ENCODE data around the gene AGBL4.

Gene AGBL4

GRCh38 chr1:48859456-48859855 is 1164.3 kb downstream of the AGBL4 start:
- TF ChIP-seq SPI1 (IDR thresholded peaks at IDR 0.05; ENCODE audit: low read depth, low read length) (no peak), PAX5 (IDR thresholded peaks at IDR 0.05; ENCODE audit: insufficient read depth, low read length, severe bottlenecking) (no peak), POLR2A (IDR thresholded peaks at IDR 0.05; ENCODE audit: low read depth, low read length) (no peak), POLR2AphosphoS5 (IDR thresholded peaks at IDR 0.05; ENCODE audit: low read depth, low read length) (no peak), TAF1 (IDR thresholded peaks at IDR 0.05; ENCODE audit: low read depth, low read length) (no peak), POU2F2 (IDR thresholded peaks at IDR 0.05; ENCODE audit: low read depth, low read length) (no peak)
- no peak for DNase-seq (ENCODE audit: insufficient read length, low spot score)
- no peak for FAIRE-seq

GRCh38 chr1:48858200-48858920 is 1165.4 kb downstream of the AGBL4 start:
- FAIRE-seq (no peak), DNase-seq (ENCODE audit: insufficient read length, low spot score) (no peak)
- no peak for TF ChIP-seq POU2F2 (IDR thresholded peaks at IDR 0.05; ENCODE audit: low read depth, low read length)
- TF ChIP-seq POLR2A (IDR thresholded peaks at IDR 0.05; ENCODE audit: low read depth, low read length): no peak
- TF ChIP-seq PAX5 (IDR thresholded peaks at IDR 0.05; ENCODE audit: insufficient read depth, low read length, severe bottlenecking): no peak
- TF ChIP-seq TAF1 (IDR thresholded peaks at IDR 0.05; ENCODE audit: low read depth, low read length): no peak
- no peak for TF ChIP-seq SPI1 (IDR thresholded peaks at IDR 0.05; ENCODE audit: low read depth, low read length)
- no peak for TF ChIP-seq POLR2AphosphoS5 (IDR thresholded peaks at IDR 0.05; ENCODE audit: low read depth, low read length)

GRCh38 chr1:48853006-48853405 is 1170.7 kb downstream of the AGBL4 start:
- TF ChIP-seq TAF1 (IDR thresholded peaks at IDR 0.05; ENCODE audit: low read depth, low read length) (no peak), SPI1 (IDR thresholded peaks at IDR 0.05; ENCODE audit: low read depth, low read length) (no peak), POLR2A (IDR thresholded peaks at IDR 0.05; ENCODE audit: low read depth, low read length) (no peak), POU2F2 (IDR thresholded peaks at IDR 0.05; ENCODE audit: low read depth, low read length) (no peak), PAX5 (IDR thresholded peaks at IDR 0.05; ENCODE audit: insufficient read depth, low read length, severe bottlenecking) (no peak), POLR2AphosphoS5 (IDR thresholded peaks at IDR 0.05; ENCODE audit: low read depth, low read length) (no peak)
- FAIRE-seq: no peak

GRCh38 chr1:48851638-48852037 is 1172.1 kb downstream of the AGBL4 start:
- FAIRE-seq (no peak), DNase-seq (ENCODE audit: insufficient read length, low spot score) (no peak)
- TF ChIP-seq TAF1 (IDR thresholded peaks at IDR 0.05; ENCODE audit: low read depth, low read length) (no peak), SPI1 (IDR thresholded peaks at IDR 0.05; ENCODE audit: low read depth, low read length) (no peak), POLR2A (IDR thresholded peaks at IDR 0.05; ENCODE audit: low read depth, low read length) (no peak), PAX5 (IDR thresholded peaks at IDR 0.05; ENCODE audit: insufficient read depth, low read length, severe bottlenecking) (no peak), POLR2AphosphoS5 (IDR thresholded peaks at IDR 0.05; ENCODE audit: low read depth, low read length) (no peak), POU2F2 (IDR thresholded peaks at IDR 0.05; ENCODE audit: low read depth, low read length) (no peak)

More at GRCh38 chr1:48853006-48853405, 1170.7 kb downstream of the AGBL4 start:
- no peak for DNase-seq (ENCODE audit: insufficient read length, low spot score)

- TF ChIP-seq POLR2AphosphoS5 (IDR thresholded peaks at IDR 0.05; ENCODE audit: low read depth, low read length) (no peak), POLR2A (IDR thresholded peaks at IDR 0.05; ENCODE audit: low read depth, low read length) (no peak), PAX5 (IDR thresholded peaks at IDR 0.05; ENCODE audit: insufficient read depth, low read length, severe bottlenecking) (no peak), POU2F2 (IDR thresholded peaks at IDR 0.05; ENCODE audit: low read depth, low read length) (no peak), SPI1 (IDR thresholded peaks at IDR 0.05; ENCODE audit: low read depth, low read length) (no peak), TAF1 (IDR thresholded peaks at IDR 0.05; ENCODE audit: low read depth, low read length) (no peak)
- DNase-seq (ENCODE audit: insufficient read length, low spot score) (no peak), FAIRE-seq (no peak)
These were observed 1175.7 kb downstream of the AGBL4 start for GRCh38 chr1:48848035-48848434.

- FAIRE-seq (no peak), DNase-seq (ENCODE audit: insufficient read length, low spot score) (no peak)
- TF ChIP-seq POU2F2 (IDR thresholded peaks at IDR 0.05; ENCODE audit: low read depth, low read length): no peak
- no peak for TF ChIP-seq POLR2A (IDR thresholded peaks at IDR 0.05; ENCODE audit: low read depth, low read length)
- TF ChIP-seq SPI1 (IDR thresholded peaks at IDR 0.05; ENCODE audit: low read depth, low read length): no peak
- no peak for TF ChIP-seq PAX5 (IDR thresholded peaks at IDR 0.05; ENCODE audit: insufficient read depth, low read length, severe bottlenecking)
- TF ChIP-seq TAF1 (IDR thresholded peaks at IDR 0.05; ENCODE audit: low read depth, low read length): no peak
- no peak for TF ChIP-seq POLR2AphosphoS5 (IDR thresholded peaks at IDR 0.05; ENCODE audit: low read depth, low read length)
These were observed 1177.3 kb downstream of the AGBL4 start for GRCh38 chr1:48846441-48846840.

GRCh38 chr1:48844187-48844586 is 1179.6 kb downstream of the AGBL4 start:
- FAIRE-seq: no peak
- DNase-seq (ENCODE audit: insufficient read length, low spot score): no peak
- TF ChIP-seq POU2F2 (IDR thresholded peaks at IDR 0.05; ENCODE audit: low read depth, low read length) (no peak), SPI1 (IDR thresholded peaks at IDR 0.05; ENCODE audit: low read depth, low read length) (no peak), TAF1 (IDR thresholded peaks at IDR 0.05; ENCODE audit: low read depth, low read length) (no peak), PAX5 (IDR thresholded peaks at IDR 0.05; ENCODE audit: insufficient read depth, low read length, severe bottlenecking) (no peak)

- DNase-seq (ENCODE audit: insufficient read length, low spot score) (no peak), FAIRE-seq (no peak)
These were observed 1181.8 kb downstream of the AGBL4 start for GRCh38 chr1:48841966-48842365.

GRCh38 chr1:48841461-48841860 is 1182.3 kb downstream of the AGBL4 start:
- TF ChIP-seq POLR2AphosphoS5 (IDR thresholded peaks at IDR 0.05; ENCODE audit: low read depth, low read length): no peak
- no peak for TF ChIP-seq SPI1 (IDR thresholded peaks at IDR 0.05; ENCODE audit: low read depth, low read length)
- no peak for TF ChIP-seq PAX5 (IDR thresholded peaks at IDR 0.05; ENCODE audit: insufficient read depth, low read length, severe bottlenecking)
- TF ChIP-seq POU2F2 (IDR thresholded peaks at IDR 0.05; ENCODE audit: low read depth, low read length): no peak
- no peak for TF ChIP-seq POLR2A (IDR thresholded peaks at IDR 0.05; ENCODE audit: low read depth, low read length)
- DNase-seq (ENCODE audit: insufficient read length, low spot score) (no peak), FAIRE-seq (no peak)

More at GRCh38 chr1:48841966-48842365, 1181.8 kb downstream of the AGBL4 start:
- TF ChIP-seq POLR2A (IDR thresholded peaks at IDR 0.05; ENCODE audit: low read depth, low read length): no peak
- no peak for TF ChIP-seq POLR2AphosphoS5 (IDR thresholded peaks at IDR 0.05; ENCODE audit: low read depth, low read length)
- TF ChIP-seq PAX5 (IDR thresholded peaks at IDR 0.05; ENCODE audit: insufficient read depth, low read length, severe bottlenecking): no peak
- no peak for TF ChIP-seq POU2F2 (IDR thresholded peaks at IDR 0.05; ENCODE audit: low read depth, low read length)
- TF ChIP-seq TAF1 (IDR thresholded peaks at IDR 0.05; ENCODE audit: low read depth, low read length): no peak
